ENCODE data around the gene TRIM7.

The TRIM7 gene

DNA sequence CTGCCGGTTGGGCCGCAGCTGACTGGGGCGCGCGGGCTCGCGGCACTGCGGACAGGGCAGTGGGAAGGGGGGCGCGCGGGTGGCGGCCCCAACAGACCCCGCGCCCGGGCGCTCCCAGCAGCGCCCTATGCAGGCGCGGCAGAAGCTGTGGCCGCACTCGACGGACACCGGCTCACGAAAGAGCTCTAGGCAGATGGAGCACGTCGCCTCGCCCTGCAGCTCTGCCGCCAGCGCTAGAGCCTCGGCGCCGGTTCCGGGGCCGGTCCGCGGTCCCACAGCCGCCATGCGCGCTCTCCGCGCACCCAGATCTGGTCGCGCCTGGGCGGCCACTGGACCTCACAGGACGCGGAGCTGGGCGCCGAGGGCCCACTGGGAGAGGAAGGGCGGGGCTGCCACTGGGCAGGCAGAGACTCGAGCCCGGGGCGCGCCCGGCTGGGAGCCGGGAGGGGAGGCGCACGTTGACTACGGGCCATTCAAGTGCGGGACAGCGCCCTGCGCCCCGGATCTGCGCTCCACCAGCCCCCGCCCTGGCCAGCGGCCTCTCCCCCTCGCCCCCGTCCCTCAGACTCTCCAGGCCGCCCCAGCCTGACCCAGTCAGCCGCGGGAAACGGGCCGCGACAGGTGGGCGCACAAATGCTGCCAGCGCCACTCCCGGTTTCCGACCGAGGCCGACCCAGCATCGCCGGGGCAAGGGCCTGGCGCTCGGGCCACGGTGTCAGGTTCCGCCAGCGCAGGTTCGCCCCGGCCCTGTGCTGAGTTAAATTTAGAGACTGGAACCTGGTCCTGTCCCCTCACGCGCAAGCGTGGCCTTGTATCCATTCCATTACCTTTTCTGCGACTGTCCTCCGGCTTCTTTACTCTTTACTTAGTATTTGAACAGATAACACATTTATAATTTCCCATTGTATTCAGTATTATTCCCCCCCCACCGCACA is at the start of gene TRIM7:
TSS of gene TRIM7 (minus strand) at position 371 of the 935 bp plus-strand sequence. CDS start at position 285, 86 bp downstream.
- no peak for DNase-seq (ENCODE audit: low read depth)
- peak within 1 kb of the TSS; percentile 54 for H3K4me3 ChIP-seq (ENCODE audit: low read depth, low read length)
- TF ChIP-seq CTCF (IDR thresholded peaks at IDR 0.05; ENCODE audit: low read depth, low read length, missing control alignments) = no peak
- in situ Hi-C loops (cut with HindIII; ENCODE audit: low sequenced_read_pairs) = no loop called here

- no peak for TF ChIP-seq CTCF (IDR thresholded peaks at IDR 0.05; ENCODE audit: low read depth, low read length, missing control alignments)
- no peak for DNase-seq (ENCODE audit: low read depth)
- in situ Hi-C loops (cut with HindIII; ENCODE audit: low sequenced_read_pairs) = loop anchor here (5.0 kb wide), 1 partner anchor 51 kb away; no protein-coding TSS in a partner anchor
- H3K4me3 ChIP-seq (ENCODE audit: low read depth, low read length) = peak overlapping the region; percentile 64
These were observed 43.3 kb upstream of the TRIM7 start for GRCh38 chr5:181248277-181248676.

DNA sequence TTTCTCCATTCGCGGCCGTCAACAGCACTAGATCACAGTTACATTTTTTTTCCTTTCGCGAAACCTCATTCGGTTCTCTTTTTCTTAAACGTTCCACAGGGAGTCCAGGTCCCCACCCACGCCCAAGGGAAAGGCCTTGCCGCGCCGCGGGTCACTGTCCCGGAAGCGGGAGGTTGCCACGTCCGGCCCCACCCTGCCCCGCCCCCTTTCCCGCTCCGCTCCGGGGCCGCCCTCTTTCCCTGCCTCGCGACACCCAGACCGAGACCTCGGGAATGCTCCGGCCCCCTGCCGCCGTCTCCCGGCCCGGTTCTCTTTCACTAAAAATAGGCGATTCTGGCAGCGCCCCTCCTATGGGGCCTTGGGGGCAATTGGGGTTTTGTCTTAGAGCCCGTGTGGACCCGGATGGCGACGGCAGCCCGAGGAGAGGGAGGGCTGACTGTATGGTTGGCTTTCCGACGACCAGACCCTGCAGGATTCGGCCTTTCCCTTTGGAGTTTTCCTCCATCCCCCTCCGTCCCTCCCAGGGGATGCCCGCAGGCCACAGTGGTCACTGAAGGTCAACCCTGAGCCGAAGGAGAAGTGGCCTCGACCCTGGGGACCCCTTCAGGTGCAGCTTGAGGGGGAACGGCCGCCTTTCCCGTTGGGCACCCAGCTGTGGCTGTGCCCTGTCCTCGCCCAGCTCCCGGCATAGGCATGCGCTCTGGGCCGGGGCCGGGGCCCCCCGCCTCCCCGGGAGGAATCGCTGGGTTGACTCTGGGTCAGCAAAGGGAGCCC is 41.5 kb upstream of the TRIM7 start:
- DNase-seq (ENCODE audit: low read depth) = no peak
- H3K4me3 ChIP-seq (ENCODE audit: low read depth, low read length) = peak overlapping the region; percentile 64
- TF ChIP-seq CTCF (IDR thresholded peaks at IDR 0.05; ENCODE audit: low read depth, low read length, missing control alignments) = no peak
- in situ Hi-C loops (cut with HindIII; ENCODE audit: low sequenced_read_pairs) = loop anchor here (5.0 kb wide), 1 partner anchor 49 kb away; no protein-coding TSS in a partner anchor

GRCh38 chr5:181245427-181246275 is 40.7 kb upstream of the TRIM7 start:
- peak overlapping the region; percentile 64 for H3K4me3 ChIP-seq (ENCODE audit: low read depth, low read length)
- in situ Hi-C loops (cut with HindIII; ENCODE audit: low sequenced_read_pairs) = loop anchor here (5.0 kb wide), 1 partner anchor 48 kb away; no protein-coding TSS in a partner anchor
- no peak for DNase-seq (ENCODE audit: low read depth)
- TF ChIP-seq CTCF (IDR thresholded peaks at IDR 0.05; ENCODE audit: low read depth, low read length, missing control alignments) = no peak

DNA sequence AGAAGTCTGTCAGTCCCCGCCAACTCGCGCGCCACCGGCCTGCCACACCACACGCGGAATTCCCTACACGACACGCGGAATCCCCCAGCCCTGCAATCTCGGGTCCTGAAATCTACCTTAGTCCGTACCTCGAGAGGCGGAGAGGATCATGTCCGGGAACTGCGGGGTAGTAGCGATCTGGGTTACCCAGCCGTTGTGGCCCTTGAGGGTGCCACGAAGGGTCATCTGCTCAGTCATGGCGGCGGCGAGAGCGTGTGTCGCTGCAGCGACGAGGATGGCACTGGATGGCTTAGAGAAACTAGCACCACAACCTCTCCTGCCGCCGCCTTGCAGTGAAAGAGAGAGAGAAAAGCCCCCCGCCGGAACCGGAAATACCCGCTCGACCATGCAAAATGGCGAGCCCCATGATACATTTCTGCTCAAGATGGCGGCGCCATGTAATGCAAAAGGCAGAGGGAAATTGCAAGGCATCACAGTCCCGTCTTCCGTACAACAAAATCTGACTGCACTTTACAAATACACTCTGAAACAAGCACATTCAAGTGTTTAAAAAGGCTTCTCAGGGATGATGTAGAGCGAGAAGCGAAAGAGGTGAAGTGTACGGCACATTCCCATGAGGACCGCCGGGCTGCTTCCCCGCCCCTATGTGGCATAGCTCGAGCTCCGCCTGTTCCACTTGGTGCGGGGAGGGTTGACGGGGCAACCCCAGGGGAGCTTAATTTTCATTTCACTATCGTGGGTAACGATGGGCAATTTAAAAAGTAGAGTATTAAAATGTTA is 38.8 kb upstream of the TRIM7 start, which contains the start of gene RACK1:
TSS of gene RACK1 (minus strand) at position 343 of the 780 bp plus-strand sequence. CDS start at position 237, 106 bp downstream.
- in situ Hi-C loops (cut with HindIII; ENCODE audit: low sequenced_read_pairs) = no loop called here
- no peak for TF ChIP-seq CTCF (IDR thresholded peaks at IDR 0.05; ENCODE audit: low read depth, low read length, missing control alignments)
- H3K4me3 ChIP-seq (ENCODE audit: low read depth, low read length) = peak within 1 kb of the TSS; percentile 88
- peak; percentile 85 for DNase-seq (ENCODE audit: low read depth)
